G401 (cell line): ENCODE results near the gene OVCH1. TPM values are rescaled to one million over a fixed set of nuclear protein-coding genes. Genes with fewer than 3 reads are reported as not detected.

Experiments
- total RNA-seq: library from RNA; depleted of rRNA; stranded (reverse); fragments of >200 nt; shearing (Covaris generic); gene quantifications from 2 replicates; pipeline ENCODE4 v1.2.3, GENCODE V29; 2014; rRNA removed

Gene OVCH1
- total RNA-seq, 1 experiment from 2014 or later: not detected

Other genes with a start within 250 kb of the OVCH1 start
- 16.4 and 79.7 TPM in 2 replicates for gene ERGIC2, start 116.5 kb downstream of the OVCH1 start, total RNA-seq